Ishikawa (cell line): Measurements from ENCODE around the gene ELMO1.

Source experiments
- CEBPB ChIP-seq: IDR thresholded peaks from 2 replicates; pipeline ENCODE4 v1.6.1; 2012
- CREB1 ChIP-seq: IDR thresholded peaks from 2 replicates; pipeline ENCODE4 v1.6.1; 2012; ENCODE audit warnings: low read depth
- EGR1 ChIP-seq: IDR thresholded peaks from 2 replicates; pipeline ENCODE4 v1.6.1; 2012
- EP300 ChIP-seq: IDR thresholded peaks from 2 replicates; pipeline ENCODE4 v1.6.1; 2012; ENCODE audit warnings: borderline replicate concordance
- FOXM1 ChIP-seq: IDR thresholded peaks from 2 replicates; pipeline ENCODE4 v1.6.1; 2012; ENCODE audit warnings: low read depth, borderline replicate concordance
- NFIC ChIP-seq: IDR thresholded peaks from 2 replicates; pipeline ENCODE4 v1.6.1; 2012
- RAD21 ChIP-seq: IDR thresholded peaks from 2 replicates; pipeline ENCODE4 v1.6.1; 2012; ENCODE audit warnings: low read depth
- TAF1 ChIP-seq: IDR thresholded peaks from 2 replicates; pipeline ENCODE4 v1.6.1; 2012; ENCODE audit warnings: low read depth, mild to moderate bottlenecking
- TCF12 ChIP-seq: IDR thresholded peaks from 2 replicates; pipeline ENCODE4 v1.6.1; 2012; ENCODE audit warnings: low read depth
- TEAD4 ChIP-seq: IDR thresholded peaks from 2 replicates; pipeline ENCODE4 v1.6.1; 2012
- YY1 ChIP-seq: IDR thresholded peaks from 2 replicates; pipeline ENCODE4 v1.6.1; 2012; ENCODE audit warnings: low read depth
- ZBTB7A ChIP-seq: IDR thresholded peaks from 2 replicates; pipeline ENCODE4 v1.6.1; 2012; ENCODE audit warnings: low read depth
- TF ChIP-seq, protein P1 (sequence below): IDR thresholded peaks from 2 replicates; pipeline ENCODE4 v1.6.1; 2012; ENCODE audit warnings: low read depth, mild to moderate bottlenecking
- TF ChIP-seq, protein P2 (sequence below): IDR thresholded peaks from 2 replicates; pipeline ENCODE4 v1.6.1; 2012
- TF ChIP-seq, protein P3 (sequence below): IDR thresholded peaks from 2 replicates; pipeline ENCODE4 v1.6.1; 2012

The ELMO1 gene

DNA sequence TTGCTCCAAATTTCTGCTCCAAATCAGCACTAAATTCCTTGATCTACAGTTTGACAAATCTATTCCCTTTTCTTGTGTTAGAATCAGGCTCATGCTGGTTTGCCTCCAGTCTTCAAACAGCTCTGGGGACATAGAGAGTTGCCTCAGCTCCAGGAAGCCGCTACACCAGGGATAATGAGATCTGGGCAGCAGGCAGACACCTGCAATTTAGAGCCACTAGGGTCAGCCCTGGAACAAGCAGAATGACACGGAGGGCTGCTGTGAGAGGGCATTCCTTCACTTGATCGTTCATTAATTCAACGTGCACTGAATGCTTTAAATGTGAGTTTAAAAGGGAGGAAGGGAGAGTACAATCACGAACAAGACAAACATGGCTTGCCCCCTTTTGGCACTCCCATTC, 3.7 kb upstream of the ELMO1 start:
- TF ChIP-seq RAD21 (no peak), ZBTB7A (no peak), EGR1 (no peak), FOXM1 (no peak), CREB1 (no peak), EP300 (no peak), YY1 (no peak), TAF1 (no peak), CEBPB (no peak), TEAD4 (no peak), NFIC (no peak), TCF12 (no peak)
- TF ChIP-seq, protein P1, sequence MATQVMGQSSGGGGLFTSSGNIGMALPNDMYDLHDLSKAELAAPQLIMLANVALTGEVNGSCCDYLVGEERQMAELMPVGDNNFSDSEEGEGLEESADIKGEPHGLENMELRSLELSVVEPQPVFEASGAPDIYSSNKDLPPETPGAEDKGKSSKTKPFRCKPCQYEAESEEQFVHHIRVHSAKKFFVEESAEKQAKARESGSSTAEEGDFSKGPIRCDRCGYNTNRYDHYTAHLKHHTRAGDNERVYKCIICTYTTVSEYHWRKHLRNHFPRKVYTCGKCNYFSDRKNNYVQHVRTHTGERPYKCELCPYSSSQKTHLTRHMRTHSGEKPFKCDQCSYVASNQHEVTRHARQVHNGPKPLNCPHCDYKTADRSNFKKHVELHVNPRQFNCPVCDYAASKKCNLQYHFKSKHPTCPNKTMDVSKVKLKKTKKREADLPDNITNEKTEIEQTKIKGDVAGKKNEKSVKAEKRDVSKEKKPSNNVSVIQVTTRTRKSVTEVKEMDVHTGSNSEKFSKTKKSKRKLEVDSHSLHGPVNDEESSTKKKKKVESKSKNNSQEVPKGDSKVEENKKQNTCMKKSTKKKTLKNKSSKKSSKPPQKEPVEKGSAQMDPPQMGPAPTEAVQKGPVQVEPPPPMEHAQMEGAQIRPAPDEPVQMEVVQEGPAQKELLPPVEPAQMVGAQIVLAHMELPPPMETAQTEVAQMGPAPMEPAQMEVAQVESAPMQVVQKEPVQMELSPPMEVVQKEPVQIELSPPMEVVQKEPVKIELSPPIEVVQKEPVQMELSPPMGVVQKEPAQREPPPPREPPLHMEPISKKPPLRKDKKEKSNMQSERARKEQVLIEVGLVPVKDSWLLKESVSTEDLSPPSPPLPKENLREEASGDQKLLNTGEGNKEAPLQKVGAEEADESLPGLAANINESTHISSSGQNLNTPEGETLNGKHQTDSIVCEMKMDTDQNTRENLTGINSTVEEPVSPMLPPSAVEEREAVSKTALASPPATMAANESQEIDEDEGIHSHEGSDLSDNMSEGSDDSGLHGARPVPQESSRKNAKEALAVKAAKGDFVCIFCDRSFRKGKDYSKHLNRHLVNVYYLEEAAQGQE = no peak
- TF ChIP-seq, protein P2, sequence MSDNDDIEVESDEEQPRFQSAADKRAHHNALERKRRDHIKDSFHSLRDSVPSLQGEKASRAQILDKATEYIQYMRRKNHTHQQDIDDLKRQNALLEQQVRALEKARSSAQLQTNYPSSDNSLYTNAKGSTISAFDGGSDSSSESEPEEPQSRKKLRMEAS = no peak
- TF ChIP-seq, protein P3, sequence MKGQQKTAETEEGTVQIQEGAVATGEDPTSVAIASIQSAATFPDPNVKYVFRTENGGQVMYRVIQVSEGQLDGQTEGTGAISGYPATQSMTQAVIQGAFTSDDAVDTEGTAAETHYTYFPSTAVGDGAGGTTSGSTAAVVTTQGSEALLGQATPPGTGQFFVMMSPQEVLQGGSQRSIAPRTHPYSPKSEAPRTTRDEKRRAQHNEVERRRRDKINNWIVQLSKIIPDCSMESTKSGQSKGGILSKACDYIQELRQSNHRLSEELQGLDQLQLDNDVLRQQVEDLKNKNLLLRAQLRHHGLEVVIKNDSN = no peak

DNA sequence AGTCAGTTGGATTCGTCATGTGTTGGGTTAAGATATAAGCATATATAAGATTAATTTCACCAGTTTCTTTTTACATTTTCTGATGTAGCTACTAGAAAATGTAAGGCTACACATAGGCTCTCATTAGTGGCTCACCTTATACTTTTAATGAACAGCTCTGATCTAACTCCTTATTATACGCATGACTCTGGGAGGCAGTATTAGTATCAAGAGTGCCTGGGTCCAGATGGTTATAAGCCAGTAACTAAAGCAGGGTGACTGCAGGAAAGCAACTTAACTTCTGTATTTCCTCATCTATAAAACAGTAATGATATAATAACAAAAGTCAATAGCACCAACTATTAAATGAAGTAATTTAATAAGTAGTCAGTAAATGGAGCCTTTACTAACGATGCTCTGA, 1.4 kb upstream of the ELMO1 start:
- TF ChIP-seq FOXM1 = no peak

DNA sequence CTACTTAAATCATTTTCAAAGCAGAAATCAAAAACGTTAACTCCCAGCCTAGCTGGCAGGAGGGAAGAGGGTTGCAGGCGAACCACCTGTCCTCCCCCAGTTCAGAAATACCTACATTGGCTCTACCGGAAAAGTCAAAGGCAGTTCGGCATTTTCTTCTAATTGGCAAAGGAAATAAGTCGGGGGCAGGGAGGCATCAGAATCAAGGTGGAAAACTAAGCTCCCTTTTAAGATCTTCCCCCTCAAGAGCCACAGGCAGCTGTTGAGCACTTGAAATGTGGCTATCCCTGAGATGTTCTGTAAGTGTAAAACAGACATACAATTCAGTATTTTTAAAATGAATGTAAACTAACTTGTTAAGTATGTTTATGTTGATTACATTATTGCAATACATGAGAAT, 957 bp upstream of the ELMO1 start:
- TF ChIP-seq, protein P1 = no peak
- TF ChIP-seq TCF12 (no peak), CREB1 (no peak)
- TF ChIP-seq, protein P3 = no peak

DNA sequence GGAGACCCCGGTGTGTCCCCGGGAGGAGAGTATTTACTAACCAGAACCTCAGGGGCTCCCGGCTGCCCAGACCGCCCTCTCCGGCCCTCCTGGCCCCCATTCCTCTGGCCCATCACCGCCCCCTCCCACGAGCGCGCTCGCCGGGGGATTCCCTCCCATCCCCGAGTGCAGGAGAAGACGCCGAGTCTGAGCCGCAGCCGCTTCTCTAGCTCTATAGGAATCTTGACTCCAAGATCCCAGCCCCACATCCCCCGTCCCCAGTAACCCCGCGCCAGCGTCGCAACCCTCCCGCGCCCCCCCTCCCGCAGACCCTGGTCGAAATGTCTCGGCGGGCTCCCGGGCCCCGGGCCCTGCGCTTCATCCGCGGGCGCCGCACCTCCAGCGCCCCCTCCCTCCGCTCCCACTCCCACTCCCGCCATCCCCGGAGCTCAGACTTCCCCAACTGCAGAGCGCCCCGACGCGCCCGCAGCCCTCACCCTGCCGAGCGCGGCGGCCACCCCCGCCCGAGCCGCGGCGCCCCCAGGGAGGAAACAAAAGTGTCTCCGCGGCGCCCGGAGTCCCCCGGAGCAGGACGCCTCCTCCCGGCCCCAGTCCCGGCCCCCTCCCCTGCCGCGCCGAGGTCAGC, 541 bp downstream of the ELMO1 start:
- TF ChIP-seq, protein P3 = no peak
- TF ChIP-seq CEBPB = no peak
- TF ChIP-seq, protein P2 = no peak
- no peak for TF ChIP-seq EGR1
- TF ChIP-seq YY1 = no peak

DNA sequence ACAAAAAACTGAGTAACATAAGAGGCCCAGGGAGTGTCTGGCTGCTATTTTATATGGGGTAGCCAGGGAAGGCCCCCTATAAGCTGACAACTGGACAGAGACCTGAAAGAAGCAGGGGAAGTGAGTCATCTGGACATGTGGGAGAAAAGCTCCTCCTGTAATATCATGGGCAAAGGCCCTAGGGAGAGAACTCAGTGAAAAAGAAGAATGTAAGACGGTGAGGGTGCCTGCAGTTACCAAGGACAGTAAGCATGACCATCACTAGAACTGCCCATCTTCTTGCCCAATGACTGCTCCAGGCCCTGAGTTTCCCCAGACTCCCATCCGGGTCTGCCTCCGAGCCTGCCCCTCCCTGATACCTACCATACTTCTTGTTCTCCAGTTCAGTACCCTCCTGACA, 2.3 kb downstream of the ELMO1 start:
- TF ChIP-seq EP300 (no peak), TAF1 (no peak), EGR1 (no peak), TEAD4 (no peak)
- TF ChIP-seq, protein P1 = no peak
- TF ChIP-seq, protein P2 = no peak
